HepG2 (cell line): ENCODE results near the gene SLC45A1. TPM values are rescaled to one million over a fixed set of nuclear protein-coding genes. Genes with fewer than 3 reads are reported as not detected.

Experiments used
- ATAC-seq: fragments of 200-7000 bp; cut with Tn5 transposase; 3 replicates; pipeline ENCODE4 v1.9.1; 2020; ENCODE audit warnings: mild to moderate bottlenecking, moderate library complexity
- BruUV-seq: library from RNA; stranded (reverse); fragments of 400-500 nt; replicated peaks from 2 replicates; lab custom pipeline; 2021; lab: Mats Ljungman, UMichigan
- CTCF ChIA-PET: fragments of 300-600 bp; formaldehyde crosslinking; extraction: SDS; loops from one replicate; lab custom pipeline; 2021; ENCODE audit warnings: low total read pairs, inconsistent platforms, low intra/inter-chr PET ratio; lab: Yijun Ruan, JAX
- POLR2A ChIA-PET: fragments of 350-600 bp; sonication (Branson Sonifier 250); formaldehyde crosslinking; loops from one replicate; lab custom pipeline; 2020; ENCODE audit warnings: antibody characterized with exemption, inconsistent platforms; lab: Yijun Ruan, JAX
- DNase-seq: peaks from one replicate; pipeline ENCODE4 v3.0.0-alpha.2; 2015; ENCODE audit warnings: low spot score
- FAIRE-seq: peaks from 3 replicates; lab custom pipeline; 2011; peaks lifted over from hg19 to GRCh38; lab: Jason Lieb, UNC
- H2AFZ ChIP-seq: one replicate; pipeline ENCODE4 v1.6.1; 2011; ENCODE audit warnings: low read length, inconsistent platforms
- H3K27ac ChIP-seq: fragments of 300-600 bp; 3 replicates; pipeline ENCODE4 v1.8.0; 2011; ENCODE audit warnings: mixed run types, mild to moderate bottlenecking, mixed read lengths, low read length, inconsistent platforms; ENCODE audit not compliant: insufficient read depth; ENCODE audit errors: extremely low read length
- H3K27me3 ChIP-seq, 2 experiments: fragments of 200-600 bp in 1 of 2; 2 replicates in 1 of 2; 3 replicates in 1 of 2; pipeline versions ENCODE4 v1.6.0 to v1.8.0; 2011; ENCODE audit warnings: low read length in 2 of 2, mild to moderate bottlenecking in 2 of 2, moderate library complexity in 2 of 2, inconsistent platforms in 1 of 2; ENCODE audit not compliant: insufficient read depth in 2 of 2, control insufficient read depth in 1 of 2
- H3K36me3 ChIP-seq, 2 experiments: fragments of 200-600 bp in 1 of 2; replicated peaks in 1 of 2; 2 replicates in 1 of 2; 3 replicates in 1 of 2; pipeline versions ENCODE4 v1.5.1 to v1.8.0; 2011; ENCODE audit warnings: low read length in 2 of 2, inconsistent platforms in 1 of 2; ENCODE audit not compliant: insufficient read depth in 2 of 2, control insufficient read depth in 1 of 2
- H3K4me1 ChIP-seq: 2 replicates; pipeline ENCODE4 v1.5.1; 2012; ENCODE audit warnings: low read length, inconsistent platforms; ENCODE audit not compliant: insufficient read depth
- H3K4me2 ChIP-seq: 2 replicates; pipeline ENCODE4 v1.6.0; 2011; ENCODE audit warnings: low read depth, low read length, inconsistent platforms
- H3K4me3 ChIP-seq, 3 experiments: fragments of 200-600 bp in 1 of 3; sonication (generic), shearing (Covaris generic) in 1 of 3; replicated peaks in 1 of 3; 2 replicates each; pipeline ENCODE4 v1.5.1; 2011 to 2016; ENCODE audit warnings: low read length in 3 of 3, inconsistent platforms in 2 of 3, low read depth in 2 of 3, mild to moderate bottlenecking in 2 of 3, control low read depth in 1 of 3, mixed read lengths in 1 of 3; ENCODE audit not compliant: insufficient read depth in 1 of 3
- H3K79me2 ChIP-seq: one replicate; pipeline ENCODE4 v1.6.1; 2011; ENCODE audit warnings: low read length, inconsistent platforms; ENCODE audit not compliant: insufficient read depth
- H3K9ac ChIP-seq: 2 replicates; pipeline ENCODE4 v1.6.0; 2011; ENCODE audit warnings: mild to moderate bottlenecking, low read depth, low read length, inconsistent platforms; ENCODE audit not compliant: insufficient read depth
- H3K9me3 ChIP-seq: 2 replicates; pipeline ENCODE4 v1.5.1; 2012; ENCODE audit warnings: mild to moderate bottlenecking, low read length
- H4K20me1 ChIP-seq: 2 replicates; pipeline ENCODE4 v1.6.0; 2011; ENCODE audit warnings: inconsistent platforms, mild to moderate bottlenecking, low read length, moderate library complexity; ENCODE audit not compliant: insufficient read depth
- HCFC1 ChIP-seq: fragments of 150-350 bp; IDR thresholded peaks from 2 replicates; pipeline ENCODE4 v1.6.1; 2014; ENCODE audit warnings: low read depth, low read length
- HOXA7 ChIP-seq: sonication (generic); formaldehyde crosslinking; IDR thresholded peaks from 2 replicates; pipeline ENCODE4 v1.8.1; 2022; ENCODE audit warnings: mild to moderate bottlenecking, missing genetic modification reagents, moderate library complexity
- NFRKB ChIP-seq: fragments of 450-650 bp; IDR thresholded peaks from 2 replicates; pipeline ENCODE4 v1.6.1; 2017
- ZBTB38 ChIP-seq: sonication (generic); formaldehyde crosslinking; IDR thresholded peaks from 2 replicates; pipeline ENCODE4 v1.5.1; 2020; ENCODE audit warnings: mild to moderate bottlenecking, missing genetic modification reagents
- ZFP90 ChIP-seq: sonication (generic); formaldehyde crosslinking; IDR thresholded peaks from 2 replicates; pipeline ENCODE4 v1.8.0; 2022; ENCODE audit warnings: missing genetic modification reagents, mild to moderate bottlenecking, inconsistent platforms, borderline replicate concordance
- ZFP91 ChIP-seq: sonication (generic); formaldehyde crosslinking; IDR thresholded peaks from 2 replicates; pipeline ENCODE4 v1.9.0; 2022; ENCODE audit warnings: missing genetic modification reagents, mild to moderate bottlenecking, borderline replicate concordance
- WGBS: methylation state at CpG from one replicate; pipeline ENCODE4 v1.1.6; 2017; ENCODE audit warnings: low lambda C conversion rate; 5-methylcytosine and 5-hydroxymethylcytosine counted together
- in situ Hi-C: cut with HindIII; loops from 2 replicates; pipeline ENCODE4 v1.10.0; 2017; ENCODE audit warnings: low pct_unique_long_range_greater_than_20kb; ENCODE audit not compliant: extremely low pct_ligation_motif_present
- intact Hi-C: fragments of 100-400 bp; cut with micrococcal nuclease; formaldehyde crosslinking; loops from one replicate; pipeline ENCODE4 v1.10.0; 2022; ENCODE audit not compliant: unreplicated experiment
- polyA plus RNA-seq, 8 experiments: library from polyadenylated mRNA; depleted of rRNA in 3 of 8; stranded (reverse) in 7 of 8; unstranded in 1 of 8; fragments of >200 nt; fragmentation: Illumina TruSeq in 4 of 8; extraction: Trizol in 4 of 8; gene quantifications; 2 replicates each; pipeline versions ENCODE4 v1.2.1 to v1.2.3, GENCODE V29; 2011 to 2016; ENCODE audit warnings: low read depth in 4 of 8, missing spikeins in 1 of 8, mixed read lengths in 1 of 8; ENCODE audit not compliant: insufficient read depth in 1 of 8
- total RNA-seq, 5 experiments: library from RNA; depleted of rRNA; stranded (reverse); fragments of >200 nt; fragmentation: Illumina TruSeq; extraction: Trizol; gene quantifications; 2 replicates each; pipeline ENCODE4 v1.2.3, GENCODE V29; 2016; ENCODE audit warnings: low read depth in 1 of 5

SLC45A1 gene
- total and polyA plus RNA-seq, 2 of the 13 experiments (the other 11 are each of a cell fraction or from before 2014, with no cell fraction given), result not detected

- TF ChIP-seq ZFP90 (CRISPR knock-in tag), result no peak
- no peak for TF ChIP-seq HOXA7 (CRISPR knock-in tag)
- TF ChIP-seq HCFC1, result no peak
Measured at GRCh38 chr1:8318436-8318835, 522 bp downstream of the SLC45A1 start (continued).

- in situ Hi-C loops, result no loop called here
- no peak for FAIRE-seq
- WGBS, result 5% methylated on average over 3 of the region's 3 CpGs
Measured at GRCh38 chr1:8321612-8322011, 3.7 kb downstream of the SLC45A1 start.

More at GRCh38 chr1:8321612-8322011, 3.7 kb downstream of the SLC45A1 start:
- intact Hi-C loops, result no loop called here
- peaks cover 3 to 38% of the 10 kb centered on the region in 2 experiments; a peak in 3 of 5 replicates for H3K27me3 ChIP-seq
- no TSS peak for BruUV-seq
- no peaks in the 10 kb centered on the region for H3K9me3 ChIP-seq
- ChIA-PET POLR2A (no interaction called here), CTCF (no interaction called here)
- no peak overlapping the region for H3K4me2 ChIP-seq
- peaks cover 5% of the 10 kb centered on the region for H3K4me1 ChIP-seq
- no peaks in the 10 kb centered on the region for H3K36me3 ChIP-seq
- H2AFZ ChIP-seq, result no peak overlapping the region
- no peak for TF ChIP-seq NFRKB
- TF ChIP-seq ZBTB38 (CRISPR knock-in tag), result no peak
- no peak for TF ChIP-seq ZFP91 (CRISPR knock-in tag)
- no peaks in the 10 kb centered on the region for H3K79me2 ChIP-seq
- H4K20me1 ChIP-seq, result no peaks in the 10 kb centered on the region
- no peak overlapping the region for H3K9ac ChIP-seq
- no peak for ATAC-seq
- no peak overlapping the region for H3K4me3 ChIP-seq
- H3K27ac ChIP-seq, result no peak overlapping the region
- no peak for DNase-seq
